Omental fat pad (tissue), 4 donors: ENCODE data around the gene RTN4R. TPM values are rescaled to one million over a fixed set of nuclear protein-coding genes. Genes with fewer than 3 reads are reported as not detected.
A peak's percentile ranks its signal among the peaks of the same experiment; 100 is the strongest.
"Not testable (repeated sequence)": the region's sequence is repeated elsewhere in the genome, so short reads cannot be mapped to it uniquely, and the experiment has no call there.

Experiments used
- ATAC-seq: fragments of 150-250 bp; one replicate; pipeline ENCODE4 v1.9.1; 2016; ENCODE audit warnings: mild to moderate bottlenecking, moderate library complexity; ENCODE audit not compliant: low FRiP score
- DNase-seq: peaks from one replicate; pipeline ENCODE4 v3.0.0-alpha.2; 2019; ENCODE audit warnings: low spot score
- CTCF ChIP-seq, 3 donors: fragments of 450-650 bp; IDR thresholded peaks; one replicate each; pipeline ENCODE4 v1.5.1; 2016 to 2017; ENCODE audit warnings: antibody characterized with exemption in 3 of 3, mild to moderate bottlenecking in 3 of 3, moderate library complexity in 2 of 3
- total RNA-seq, 4 donors: library from RNA; depleted of rRNA; stranded (reverse); fragments of >200 nt; gene quantifications; one replicate each; pipeline ENCODE4 v1.1.0, GENCODE V29; 2016

The RTN4R gene
- total RNA-seq, 4 donors from 2014 or later, result 0.25 to 2.3 (median 1.3) TPM

- no peak for TF ChIP-seq CTCF (IDR thresholded peaks at IDR 0.05)
- no peak for DNase-seq
- ATAC-seq, result no peak
Observed at GRCh38 chr22:20283674-20284066, 15.6 kb upstream of the RTN4R start.

- DNase-seq, result no peak
- no peak for TF ChIP-seq CTCF (IDR thresholded peaks at IDR 0.05)
Observed at GRCh38 chr22:20282901-20283673, 15.0 kb upstream of the RTN4R start.

GRCh38 chr22:20281891-20282290 lies 13.8 kb upstream of the RTN4R start:
- ATAC-seq, result no peak
- no peak for TF ChIP-seq CTCF (IDR thresholded peaks at IDR 0.05)
- no peak for DNase-seq

More at GRCh38 chr22:20282901-20283673, 15.0 kb upstream of the RTN4R start:
- ATAC-seq, result no peak

GRCh38 chr22:20281473-20281872 lies 13.4 kb upstream of the RTN4R start:
- ATAC-seq, DNase-seq: not testable (repeated sequence)

GRCh38 chr22:20280866-20281265 lies 12.7 kb upstream of the RTN4R start:
- ATAC-seq, result no peak
- TF ChIP-seq CTCF (IDR thresholded peaks at IDR 0.05), result no peak
- no peak for DNase-seq

- DNase-seq, result not testable (repeated sequence)
- peak; percentile 34 for ATAC-seq
Observed at GRCh38 chr22:20280163-20280562, 12.0 kb upstream of the RTN4R start.

GRCh38 chr22:20279662-20280134 lies 11.6 kb upstream of the RTN4R start:
- ATAC-seq, result no peak
- no peak for TF ChIP-seq CTCF (IDR thresholded peaks at IDR 0.05)
- no peak for DNase-seq

GRCh38 chr22:20278726-20279490 lies 10.8 kb upstream of the RTN4R start:
- not testable (repeated sequence) for ATAC-seq, DNase-seq

GRCh38 chr22:20277936-20278635 lies 10.0 kb upstream of the RTN4R start:
- ATAC-seq, result not testable (repeated sequence)

More at GRCh38 chr22:20277936-20278635, 10.0 kb upstream of the RTN4R start:
- DNase-seq, result not testable (repeated sequence)
